Renal cortical epithelial cell (primary cell): ENCODE measurements around the gene NOC2L. TPM values are rescaled to one million over a fixed set of nuclear protein-coding genes. Genes with fewer than 3 reads are reported as not detected.
"Not testable (repeated sequence)": the region's sequence is repeated elsewhere in the genome, so short reads cannot be mapped to it uniquely, and the experiment has no call there.

Experiments
- DNase-seq: peaks from one replicate; pipeline ENCODE4 v3.0.0-alpha.2; 2011; ENCODE audit warnings: low read depth
- total RNA-seq: library from RNA; depleted of rRNA; stranded (reverse); fragments of >200 nt; gene quantifications from 2 replicates; pipeline ENCODE4 v1.2.3, GENCODE V29; 2014

Gene NOC2L
- total RNA-seq, 1 donor from 2014 or later, result 59.7 TPM

DNA sequence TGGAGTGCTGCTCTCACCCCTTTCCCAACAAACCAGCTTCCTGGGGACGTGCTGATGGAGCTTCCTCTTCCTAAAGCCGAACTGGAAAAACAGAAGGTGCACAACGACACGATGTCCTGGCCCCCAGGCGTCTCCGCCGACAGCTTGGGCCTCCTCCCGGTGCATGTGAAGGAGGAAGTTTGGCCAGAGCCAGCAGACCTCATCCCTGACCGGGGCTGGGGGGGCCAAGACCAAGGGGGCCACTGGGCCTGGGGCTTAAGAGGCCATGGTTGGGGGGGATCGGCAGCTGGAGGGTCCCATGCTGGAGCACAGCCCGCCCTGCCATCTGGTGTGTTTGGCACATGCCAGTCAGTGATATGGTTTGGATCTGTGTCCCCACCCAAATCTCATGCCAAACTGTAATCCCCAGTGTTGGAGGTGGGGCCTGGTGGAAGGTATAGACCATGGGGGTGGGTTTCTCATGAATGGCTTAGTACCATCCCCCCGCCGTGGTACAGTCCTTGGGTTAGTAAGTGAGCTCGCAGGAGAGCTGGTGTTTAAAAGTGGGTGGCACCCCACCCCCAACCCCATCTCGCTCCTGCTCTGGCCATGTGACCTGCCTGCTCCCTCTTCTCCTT lies 34.4 kb upstream of the NOC2L start:
- no peak for DNase-seq

DNA sequence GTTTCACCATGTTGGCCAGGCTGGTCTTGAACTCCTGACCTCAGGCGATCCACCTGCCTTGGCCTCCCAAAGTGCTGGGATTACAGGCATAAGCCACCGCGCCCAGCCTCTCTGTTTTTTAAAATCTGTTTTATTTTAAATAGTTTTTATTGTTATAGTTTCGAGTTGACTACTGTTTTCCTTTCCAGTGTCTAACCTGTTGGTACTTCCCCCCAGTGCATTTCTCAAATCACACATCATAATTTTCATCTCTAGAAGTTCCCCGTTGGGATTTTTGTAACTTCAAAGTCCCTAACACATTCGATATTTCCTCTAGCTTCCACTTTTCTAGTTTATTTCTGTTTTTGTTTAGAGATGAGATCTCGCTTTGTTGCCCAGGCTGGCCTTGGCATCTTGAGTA lies 33.3 kb upstream of the NOC2L start:
- no peak for DNase-seq

DNA sequence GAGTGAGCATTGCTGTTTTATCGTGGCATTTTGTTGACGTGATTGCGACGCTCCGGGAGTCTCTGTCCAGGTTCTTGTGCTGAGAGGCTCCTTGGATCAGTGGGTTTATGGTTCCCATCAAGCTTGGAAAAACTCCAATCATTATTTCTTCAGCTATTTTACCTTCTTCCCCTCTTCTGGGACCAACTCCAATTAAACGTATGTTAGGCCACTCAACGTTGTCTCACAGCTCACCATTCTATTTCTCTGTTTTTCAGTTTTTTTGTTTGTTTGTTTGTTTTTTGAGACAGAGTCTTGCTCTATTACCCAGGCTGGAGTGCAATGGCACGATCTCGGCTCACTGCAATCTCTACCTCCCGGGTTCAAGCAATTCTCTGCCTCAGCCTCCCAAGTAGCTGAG lies 32.8 kb upstream of the NOC2L start:
- DNase-seq, result no peak

DNA sequence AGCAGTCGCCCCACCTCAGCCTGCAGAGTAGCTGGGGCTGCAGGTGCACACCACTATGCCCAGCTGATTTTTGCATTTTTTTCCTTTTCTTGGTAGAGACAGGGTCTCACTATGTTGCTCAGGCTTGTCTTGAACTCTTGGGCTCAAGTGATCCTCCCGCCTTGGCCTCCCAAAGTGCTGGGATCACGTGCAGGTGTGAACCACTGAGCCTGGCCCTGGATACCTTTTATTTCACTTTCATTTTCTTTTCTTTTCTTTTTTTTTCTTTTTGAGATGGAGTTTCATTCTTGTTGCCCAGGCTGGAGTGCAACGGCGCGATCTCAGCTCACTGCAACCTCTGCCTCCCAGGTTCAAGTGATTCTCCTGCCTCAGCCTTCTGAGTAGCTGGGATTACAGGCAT lies 32.2 kb upstream of the NOC2L start:
- not testable (repeated sequence) for DNase-seq

DNA sequence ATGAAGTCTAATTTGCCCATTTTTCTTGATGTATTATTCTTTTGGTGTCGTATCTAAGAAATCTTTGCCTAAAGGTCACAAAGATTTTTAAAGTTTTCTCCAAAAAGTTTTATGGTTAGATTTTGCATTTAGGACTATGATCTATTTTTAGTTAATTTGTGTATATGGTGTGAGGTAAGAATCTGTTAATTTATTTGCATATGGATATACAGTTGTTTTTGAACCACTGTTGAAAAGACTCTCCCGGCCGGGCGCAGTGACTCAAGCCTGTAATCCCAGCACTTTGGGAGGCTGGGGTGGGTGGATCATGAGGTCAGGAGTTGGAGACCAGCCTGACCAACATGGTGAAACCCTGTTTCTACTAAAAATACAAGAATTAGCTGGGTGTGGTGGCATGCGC lies 29.0 kb upstream of the NOC2L start:
- DNase-seq, result not testable (repeated sequence)

GRCh38 chr1:985126-985525 lies 26.1 kb upstream of the NOC2L start:
- DNase-seq, result no peak

- DNase-seq, result no peak
Measured at GRCh38 chr1:984476-984814, 25.4 kb upstream of the NOC2L start.

GRCh38 chr1:983798-984475 lies 24.9 kb upstream of the NOC2L start:
- no peak for DNase-seq

GRCh38 chr1:982765-983436 lies 23.8 kb upstream of the NOC2L start:
- DNase-seq, result no peak

GRCh38 chr1:981955-982558 lies 23.0 kb upstream of the NOC2L start, which contains the start of gene PERM1:
TSS of gene PERM1 (minus strand) at chr1:982093. CDS start at chr1:981029, 1,064 bp downstream.
- no peak for DNase-seq

- DNase-seq, result no peak
Measured at GRCh38 chr1:981491-981954, 22.5 kb upstream of the NOC2L start.

DNA sequence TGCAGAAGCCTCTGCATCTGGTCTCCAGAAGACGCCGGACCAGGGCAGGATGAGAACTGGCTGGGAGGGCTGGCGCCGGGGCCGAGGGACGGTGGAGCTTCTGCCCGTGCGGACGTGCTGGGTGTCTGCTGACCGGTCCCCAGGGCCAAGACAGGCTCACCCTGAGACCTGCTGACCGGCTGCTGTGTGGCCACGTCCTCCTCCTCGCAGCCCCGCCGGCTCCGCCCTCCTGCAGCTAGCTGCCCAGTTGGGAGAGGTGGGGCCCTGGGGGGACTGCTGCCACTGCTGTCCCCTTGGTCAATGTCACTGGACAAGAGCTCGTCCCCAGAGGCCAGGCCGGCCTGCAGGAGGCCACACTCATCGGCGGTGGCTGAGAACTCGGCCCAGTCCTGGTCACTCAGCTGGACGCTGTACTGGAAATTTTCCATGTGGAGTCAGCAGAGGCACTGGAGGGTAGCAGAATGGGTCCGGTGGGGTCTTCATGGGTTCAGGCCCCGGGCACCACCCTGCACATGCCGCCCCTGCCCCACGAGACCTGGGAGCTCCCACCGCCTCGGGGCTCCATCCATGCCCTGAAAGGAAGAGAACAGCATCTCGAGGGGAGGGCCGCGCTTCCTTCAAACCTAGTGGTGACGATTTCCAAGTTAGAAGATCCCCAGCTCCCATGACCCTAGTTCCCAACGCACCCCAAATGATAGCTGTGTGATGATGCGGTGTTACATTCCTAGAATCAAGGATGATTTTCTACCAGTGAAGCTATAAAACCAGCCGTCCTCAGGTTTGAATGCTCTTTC lies 21.7 kb upstream of the NOC2L start:
- no peak for DNase-seq

- DNase-seq, result no peak
Measured at GRCh38 chr1:980137-980571, 21.1 kb upstream of the NOC2L start.

DNA sequence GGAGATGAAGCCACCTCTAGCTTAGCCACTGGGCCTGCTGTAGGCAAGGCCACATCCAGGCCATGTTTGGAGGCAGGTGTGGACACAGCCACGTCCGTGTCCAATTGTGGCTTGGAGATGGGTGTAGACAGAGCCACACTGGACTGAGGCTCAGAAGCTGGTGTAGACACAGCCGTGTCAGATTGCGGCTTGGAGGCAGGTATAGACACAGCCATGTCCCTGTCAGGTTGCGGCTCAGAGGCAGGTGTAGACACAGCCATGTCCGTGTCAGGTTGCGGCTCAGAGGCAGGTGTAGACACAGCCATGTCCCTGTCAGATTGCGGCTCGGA lies 20.7 kb upstream of the NOC2L start:
- no peak for DNase-seq

- no peak for DNase-seq
Measured at GRCh38 chr1:978835-979743, 20.0 kb upstream of the NOC2L start.

- DNase-seq, result no peak
Measured at GRCh38 chr1:978069-978834, 19.2 kb upstream of the NOC2L start.

- not testable (repeated sequence) for DNase-seq
Measured at GRCh38 chr1:976791-977190, 17.7 kb upstream of the NOC2L start.

- DNase-seq, result peak; percentile 38
Measured at GRCh38 chr1:975896-976683, 17.0 kb upstream of the NOC2L start.

GRCh38 chr1:975365-975764 lies 16.3 kb upstream of the NOC2L start:
- DNase-seq, result no peak
